A673 (cell line): ENCODE results near the gene NUP188. TPM values are rescaled to one million over a fixed set of nuclear protein-coding genes. Genes with fewer than 3 reads are reported as not detected.

Experiments used
- BruUV-seq: library from RNA; stranded (reverse); fragments of 400-500 nt; replicated peaks from 2 replicates; lab custom pipeline; 2021; lab: Mats Ljungman, UMichigan
- CTCF ChIA-PET: fragments of 300-600 bp; sonication (Branson Sonifier 250); formaldehyde crosslinking; loops from one replicate; lab custom pipeline; 2022; ENCODE audit warnings: antibody characterized with exemption; lab: Charles Lee
- POLR2A ChIA-PET: fragments of 300-600 bp; sonication (Branson Sonifier 250); formaldehyde crosslinking; loops from one replicate; lab custom pipeline; 2022; ENCODE audit warnings: antibody characterized with exemption; ENCODE audit not compliant: low non-redundant PET; lab: Charles Lee
- DNase-seq: peaks from one replicate; pipeline ENCODE4 v3.0.0-alpha.2; 2015; ENCODE audit warnings: low spot score
- H3K27ac ChIP-seq: fragments of 200-600 bp; sonication (generic); 2 replicates; pipeline ENCODE4 v1.5.1; 2016; ENCODE audit warnings: mixed run types, low read depth, mild to moderate bottlenecking, mixed read lengths, antibody characterized with exemption, low read length; ENCODE audit not compliant: poor library complexity, severe bottlenecking
- H3K27me3 ChIP-seq: fragments of 200-600 bp; sonication (generic); replicated peaks from 2 replicates; pipeline ENCODE4 v1.6.1; 2017; ENCODE audit warnings: mixed run types, low read depth, mild to moderate bottlenecking, mixed read lengths, antibody characterized with exemption, low read length; ENCODE audit not compliant: insufficient read depth, poor library complexity
- H3K36me3 ChIP-seq: fragments of 200-600 bp; sonication (generic); 2 replicates; pipeline ENCODE4 v1.6.1; 2016; ENCODE audit warnings: mixed run types, mild to moderate bottlenecking, mixed read lengths, antibody characterized with exemption, low read length; ENCODE audit not compliant: insufficient read depth, poor library complexity, severe bottlenecking
- H3K4me1 ChIP-seq: fragments of 200-600 bp; sonication (generic); 2 replicates; pipeline ENCODE4 v1.6.1; 2017; ENCODE audit warnings: mixed run types, mild to moderate bottlenecking, mixed read lengths, antibody characterized with exemption, low read length; ENCODE audit not compliant: insufficient read depth, poor library complexity, severe bottlenecking
- H3K4me3 ChIP-seq: fragments of 200-600 bp; sonication (generic); 2 replicates; pipeline ENCODE4 v1.5.1; 2016; ENCODE audit warnings: low read depth, mixed run types, mild to moderate bottlenecking, mixed read lengths, low read length; ENCODE audit not compliant: poor library complexity, severe bottlenecking
- H3K9me3 ChIP-seq: fragments of 200-600 bp; sonication (generic); 2 replicates; pipeline ENCODE4 v1.6.1; 2016; ENCODE audit warnings: mixed run types, low read depth, mild to moderate bottlenecking, mixed read lengths, antibody characterized with exemption, low read length; ENCODE audit not compliant: poor library complexity, severe bottlenecking
- CTCF ChIP-seq: fragments of 300-800, 200-600 bp; sonication (generic); conservative IDR thresholded peaks from 2 replicates; pipeline ENCODE4 v1.5.1; 2017; ENCODE audit warnings: low read depth, mild to moderate bottlenecking, antibody characterized with exemption, low read length, moderate library complexity, mixed read lengths
- EZH2 ChIP-seq: fragments of 200-600 bp; sonication (generic); IDR thresholded peaks from 2 replicates; pipeline ENCODE4 v1.6.1; 2017; ENCODE audit warnings: borderline replicate concordance, low read depth, mild to moderate bottlenecking, mixed read lengths, antibody characterized with exemption, low read length; ENCODE audit not compliant: poor library complexity, severe bottlenecking
- intact Hi-C: fragments of 100-400 bp; cut with micrococcal nuclease; formaldehyde crosslinking; loops from one replicate; pipeline ENCODE4 v1.10.0; 2022; ENCODE audit not compliant: unreplicated experiment
- total RNA-seq: library from RNA; stranded (reverse); gene quantifications from 2 replicates; pipeline ENCODE4 v1.2.3, GENCODE V29; 2021

The NUP188 gene
- total RNA-seq, 1 experiment from 2014 or later = 170 TPM

- CTCF ChIA-PET = no interaction called here
- POLR2A ChIA-PET = no interaction called here
- Histone ChIP-seq H3K4me3 (no peak overlapping the region), H3K27ac (no peak overlapping the region), H3K4me1 (no peaks in the 10 kb centered on the region), H3K9me3 (no peaks in the 10 kb centered on the region), H3K36me3 (peaks cover 30% of the 10 kb centered on the region), H3K27me3 (no peaks in the 10 kb centered on the region)
- intact Hi-C loops = no loop called here
- DNase-seq = no peak
- no peak for TF ChIP-seq EZH2
- no peak for TF ChIP-seq CTCF
- BruUV-seq = no TSS peak
These were observed 64.8 kb downstream of the NUP188 start for GRCh38 chr9:129012343-129012742.

GRCh38 chr9:129012893-129013448 is 65.5 kb downstream of the NUP188 start:
- CTCF ChIA-PET = no interaction called here

GRCh38 chr9:129013674-129014073 is 66.2 kb downstream of the NUP188 start:
- H3K27me3 ChIP-seq = no peaks in the 10 kb centered on the region
- ChIA-PET CTCF (no interaction called here), POLR2A (no interaction called here)
- no peaks in the 10 kb centered on the region for H3K9me3 ChIP-seq
- intact Hi-C loops = no loop called here
- peaks cover 26% of the 10 kb centered on the region for H3K36me3 ChIP-seq
- no peak for DNase-seq
- BruUV-seq = no TSS peak
- H3K4me3 ChIP-seq = no peak overlapping the region
- no peaks in the 10 kb centered on the region for H3K4me1 ChIP-seq
- TF ChIP-seq CTCF = no peak
- TF ChIP-seq EZH2 = no peak
- no peak overlapping the region for H3K27ac ChIP-seq

More at GRCh38 chr9:129012893-129013448, 65.5 kb downstream of the NUP188 start:
- H3K27me3 ChIP-seq = no peaks in the 10 kb centered on the region
- no peak for DNase-seq
- intact Hi-C loops = no loop called here
- no peaks in the 10 kb centered on the region for H3K4me1 ChIP-seq
- H3K9me3 ChIP-seq = no peaks in the 10 kb centered on the region
- H3K27ac ChIP-seq = no peak overlapping the region
- POLR2A ChIA-PET = no interaction called here
- no peak overlapping the region for H3K4me3 ChIP-seq
- BruUV-seq = no TSS peak
- TF ChIP-seq EZH2 (no peak), CTCF (no peak)
- H3K36me3 ChIP-seq = peaks cover 26% of the 10 kb centered on the region
